Measurements from ENCODE around the gene PRDM13.
"Not testable (repeated sequence)": the region's sequence is repeated elsewhere in the genome, so short reads cannot be mapped to it uniquely, and the experiment has no call there.

The PRDM13 gene

DNA sequence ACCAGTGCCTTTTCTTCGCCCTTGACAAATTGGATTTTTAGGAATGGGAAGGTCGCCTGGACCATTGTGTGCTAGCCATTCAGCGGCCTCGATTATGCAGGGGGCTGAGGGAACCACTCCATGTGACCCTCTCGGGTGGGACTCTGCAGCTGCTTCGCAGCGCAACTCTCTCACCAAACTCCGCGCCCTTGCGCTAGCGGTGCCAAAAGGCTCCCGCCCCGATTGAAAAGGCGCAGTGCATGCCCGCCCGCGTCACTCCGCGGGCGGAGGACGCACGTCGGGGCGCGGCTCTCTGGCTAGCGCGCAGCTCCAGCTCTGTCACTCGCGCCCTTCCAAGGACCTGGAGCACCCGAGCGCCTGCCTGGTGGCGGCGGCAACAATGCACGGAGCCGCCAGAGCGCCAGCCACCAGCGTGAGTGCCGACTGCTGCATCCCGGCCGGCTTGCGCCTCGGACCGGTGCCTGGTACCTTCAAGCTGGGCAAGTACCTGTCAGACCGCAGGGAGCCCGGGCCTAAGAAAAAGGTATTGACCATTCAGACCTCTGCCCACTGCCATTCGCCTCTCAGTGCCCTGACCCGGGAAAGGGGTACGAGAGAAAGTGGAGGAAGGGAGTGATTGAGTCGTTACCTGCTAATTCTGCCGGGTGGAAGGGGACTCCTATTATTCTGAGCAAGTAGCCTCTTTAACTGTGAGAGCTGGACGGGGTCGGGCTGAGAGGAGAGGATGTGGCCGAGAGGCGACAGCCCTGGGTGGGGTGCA is at the start of gene PRDM13:
TSS of gene PRDM13 (plus strand) at position 178 of the 760 bp plus-strand sequence. CDS start at position 380, 202 bp downstream.
- DNase-seq (ENCODE audit: insufficient read length, low spot score) (no peak), FAIRE-seq (no peak)

DNA sequence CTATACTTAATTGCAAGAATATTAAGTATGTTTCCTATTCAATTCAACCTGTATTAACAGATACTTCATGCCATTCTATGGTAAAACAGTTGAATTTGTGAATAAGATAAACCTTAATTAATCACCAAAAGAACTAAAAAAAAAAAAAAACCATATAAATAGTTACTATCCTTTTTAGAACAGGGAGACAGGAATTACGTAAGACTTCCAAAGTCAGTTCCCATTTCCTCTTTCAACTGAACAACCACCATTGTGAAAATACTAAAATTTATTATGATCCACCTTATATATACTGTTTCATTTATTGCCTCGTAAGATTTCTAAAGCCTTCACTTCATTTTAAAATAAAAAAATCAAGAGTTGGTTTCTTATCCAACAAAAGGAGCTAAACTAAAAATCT is 47.6 kb upstream of the PRDM13 start:
- no peak for DNase-seq (ENCODE audit: insufficient read length, low spot score)
- FAIRE-seq = no peak

DNA sequence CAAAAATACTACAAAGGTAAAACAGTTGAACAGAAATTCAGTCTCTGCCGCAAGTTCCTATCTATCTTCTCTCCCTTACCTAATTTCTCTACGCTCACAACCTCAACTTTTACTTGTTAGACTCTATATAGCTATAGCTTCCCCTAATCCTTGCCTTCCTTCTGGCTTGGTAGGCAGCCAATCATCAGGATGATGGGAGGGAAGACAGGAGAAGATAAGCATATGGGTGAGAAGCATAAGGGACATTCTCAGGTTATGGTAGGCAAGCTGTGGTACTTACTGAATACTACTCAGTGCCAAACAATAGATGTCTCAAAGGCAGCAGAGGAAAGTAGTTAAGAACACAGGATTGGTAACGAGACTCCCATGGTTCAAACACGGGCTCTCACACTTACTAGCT is 46.0 kb upstream of the PRDM13 start:
- FAIRE-seq (no peak), DNase-seq (ENCODE audit: insufficient read length, low spot score) (no peak)

DNA sequence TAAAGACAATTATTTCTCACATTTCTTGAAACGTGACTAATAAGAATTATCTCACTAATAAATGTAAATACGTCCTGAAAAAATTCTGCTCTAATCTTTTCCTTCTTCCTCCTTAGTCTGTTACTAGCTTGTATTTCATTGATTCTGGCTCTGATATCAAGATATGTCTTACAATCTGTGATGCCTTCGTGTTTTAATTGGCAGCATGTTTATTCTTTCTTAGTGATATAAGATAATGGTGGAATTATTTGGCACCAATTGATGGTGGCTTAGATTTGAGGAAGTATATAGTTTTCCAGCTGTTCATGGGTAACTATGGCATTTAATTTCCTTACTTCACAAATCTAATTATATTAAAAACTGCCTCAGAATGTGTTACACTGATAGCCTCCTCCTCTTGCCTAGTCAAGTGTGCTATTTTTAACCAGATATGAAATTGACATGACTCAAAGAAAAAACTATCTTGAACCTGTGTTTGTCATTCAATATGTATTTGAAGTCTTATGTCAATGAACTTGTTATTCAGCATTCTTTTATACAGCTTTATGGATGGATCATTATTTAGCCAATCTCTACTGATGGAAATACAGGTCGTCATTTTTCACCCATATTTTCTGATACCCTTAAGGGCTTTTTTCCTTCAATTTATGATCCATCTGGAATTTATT is 43.4 kb upstream of the PRDM13 start:
- DNase-seq (ENCODE audit: insufficient read length, low spot score) = no peak
- FAIRE-seq = no peak

DNA sequence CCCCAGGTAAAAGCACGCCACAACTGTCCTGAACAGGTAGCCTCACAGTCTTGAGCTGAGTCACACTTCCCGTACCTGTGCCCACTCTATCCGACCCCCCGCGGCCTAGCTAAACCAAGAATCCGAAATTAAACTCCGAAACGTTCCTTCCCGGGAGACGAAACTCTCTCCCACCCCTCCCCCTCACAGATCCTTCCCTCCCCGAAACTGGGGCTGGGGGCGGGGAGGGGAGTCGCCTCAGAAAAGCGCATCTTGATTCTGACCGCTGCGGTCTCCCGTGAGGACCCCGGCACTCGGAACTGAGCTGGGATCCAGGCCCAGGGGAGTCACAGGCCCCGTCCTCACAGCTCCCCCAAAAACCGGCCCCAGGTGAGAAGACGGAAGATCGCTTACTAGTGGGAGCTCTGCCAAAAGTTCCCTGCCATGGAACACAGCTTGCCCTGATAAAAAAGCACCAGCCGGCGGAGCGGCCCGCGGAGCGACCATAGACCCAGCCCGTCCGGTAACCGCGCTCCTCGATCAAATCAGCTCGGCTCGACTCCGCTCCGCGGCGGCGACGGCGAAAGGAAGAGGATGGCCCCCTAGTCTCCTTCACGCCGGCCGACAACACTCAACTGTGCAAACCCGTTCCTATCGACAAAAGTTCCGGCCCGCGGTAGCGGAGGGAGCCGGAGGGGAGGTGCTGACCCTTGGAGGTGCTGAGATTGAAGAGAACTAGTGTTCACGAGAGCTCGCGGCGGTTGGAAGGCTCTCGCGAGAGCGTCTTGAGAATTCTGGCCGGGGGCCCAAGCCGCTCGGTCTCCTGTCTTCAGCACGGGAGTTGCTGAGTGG is 38.3 kb upstream of the PRDM13 start, which contains the start of gene CCNC:
TSS of gene CCNC (minus strand) at position 558 of the 831 bp plus-strand sequence. CDS start at position 425, 133 bp downstream.
- peak; percentile 91 for FAIRE-seq

DNA sequence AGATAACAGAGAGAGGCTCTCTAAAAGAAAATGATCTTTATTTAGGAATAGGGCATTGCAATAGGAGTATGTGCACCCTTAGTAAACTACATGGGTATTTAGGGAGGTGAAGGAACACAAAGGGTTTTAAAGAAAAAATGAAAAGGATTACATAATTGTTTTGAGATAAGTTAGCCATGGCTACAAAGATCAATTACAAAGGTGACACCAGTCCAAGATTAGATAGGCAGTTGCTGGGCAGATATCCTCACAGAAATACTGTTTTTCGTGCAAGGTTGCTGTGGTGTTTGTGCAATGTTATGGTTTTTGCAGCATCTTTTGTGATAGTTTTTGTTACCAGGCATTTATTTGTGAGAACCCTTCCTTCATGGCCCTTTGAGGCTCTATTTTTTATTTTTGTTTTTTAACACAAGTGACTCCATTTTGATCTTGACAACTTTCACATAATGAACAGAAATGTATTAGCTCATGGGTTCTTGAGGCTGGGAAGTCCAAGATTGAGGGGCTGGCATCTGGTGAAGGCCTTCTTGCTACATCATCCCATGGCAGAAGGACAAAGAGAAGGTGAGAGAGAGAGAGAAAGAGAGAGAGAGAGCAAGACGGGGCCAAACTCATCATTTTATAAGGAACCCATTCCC is 32.5 kb upstream of the PRDM13 start:
- DNase-seq (ENCODE audit: insufficient read length, low spot score) (no peak), FAIRE-seq (no peak)

More for the DNA sequence above, 38.3 kb upstream of the PRDM13 start, which contains the start of gene CCNC:
- peak; percentile 89 for DNase-seq (ENCODE audit: insufficient read length, low spot score)

DNA sequence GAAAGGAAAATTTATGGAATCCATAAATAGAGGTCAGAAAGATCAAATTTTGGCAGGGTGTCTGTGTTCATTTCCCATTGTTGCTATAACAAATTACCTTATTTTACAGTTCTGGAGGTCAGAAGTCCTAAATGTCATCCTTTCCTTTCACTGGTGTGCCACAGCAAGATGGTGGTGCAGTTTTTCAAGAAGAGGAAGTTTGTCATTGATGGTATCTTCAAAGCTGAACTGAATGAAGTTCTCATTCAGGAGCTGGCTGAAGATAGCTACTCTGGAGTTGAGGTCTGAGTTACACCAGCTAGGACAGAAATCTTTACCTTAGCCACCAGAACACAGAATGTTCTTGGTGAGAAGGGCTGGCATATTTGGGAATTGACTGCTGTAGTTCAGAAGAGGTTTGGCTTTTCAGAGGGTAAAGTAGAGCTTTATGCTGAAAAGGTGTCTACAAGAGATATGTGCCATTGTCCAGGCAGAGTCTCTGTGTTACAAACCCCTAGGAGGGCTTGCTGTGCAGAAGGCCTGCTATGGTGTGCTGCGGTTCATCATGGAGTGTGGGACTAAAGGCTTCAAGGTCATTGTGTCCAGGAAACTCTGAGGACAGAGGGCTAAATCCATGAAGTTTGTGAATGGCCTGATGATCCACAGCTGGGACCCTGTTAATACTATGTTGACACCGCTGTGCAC is 30.9 kb upstream of the PRDM13 start:
- DNase-seq (ENCODE audit: insufficient read length, low spot score) = no peak

DNA sequence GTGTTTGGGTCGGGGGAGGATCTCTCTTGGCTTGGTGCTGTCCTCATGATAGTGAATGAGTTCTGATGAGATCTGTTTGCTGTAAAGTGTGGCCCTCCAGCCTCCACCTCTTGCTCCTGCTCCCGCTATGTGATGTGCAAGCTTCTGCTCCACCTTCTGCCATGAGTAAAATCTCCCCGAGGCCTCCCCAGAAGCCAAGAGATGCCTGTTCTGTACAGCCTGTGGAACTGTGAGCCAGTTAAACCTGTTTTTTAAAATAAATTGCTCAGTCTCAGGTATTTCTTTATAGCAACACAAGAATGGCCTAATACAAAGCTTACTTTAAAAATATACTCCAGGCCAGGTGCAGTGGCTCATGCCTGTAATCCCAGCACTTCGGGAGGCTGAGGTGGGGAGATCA is 26.9 kb upstream of the PRDM13 start:
- DNase-seq (ENCODE audit: insufficient read length, low spot score) (no peak), FAIRE-seq (no peak)

More for the DNA sequence above, 30.9 kb upstream of the PRDM13 start:
- FAIRE-seq = no peak

DNA sequence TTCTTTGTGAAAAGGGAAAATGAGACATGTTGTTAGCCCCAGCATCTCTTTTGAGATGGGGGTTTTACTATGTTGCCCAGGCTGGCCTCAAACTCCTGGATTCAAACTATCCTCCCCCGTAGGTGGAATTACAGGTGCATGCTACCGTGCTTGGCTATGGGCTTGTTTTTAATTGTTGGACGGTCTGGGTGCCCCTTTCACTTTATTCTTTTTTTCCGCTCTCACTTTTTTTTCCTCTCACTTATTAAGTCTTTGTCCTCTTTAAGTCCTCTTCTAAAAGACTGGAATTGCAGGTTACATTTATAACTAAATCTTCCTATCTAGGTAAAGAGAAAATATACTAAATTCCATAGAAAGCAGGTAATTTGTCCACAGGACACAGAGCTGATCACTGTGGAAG is 18.8 kb upstream of the PRDM13 start:
- DNase-seq (ENCODE audit: insufficient read length, low spot score) = no peak
- no peak for FAIRE-seq

DNA sequence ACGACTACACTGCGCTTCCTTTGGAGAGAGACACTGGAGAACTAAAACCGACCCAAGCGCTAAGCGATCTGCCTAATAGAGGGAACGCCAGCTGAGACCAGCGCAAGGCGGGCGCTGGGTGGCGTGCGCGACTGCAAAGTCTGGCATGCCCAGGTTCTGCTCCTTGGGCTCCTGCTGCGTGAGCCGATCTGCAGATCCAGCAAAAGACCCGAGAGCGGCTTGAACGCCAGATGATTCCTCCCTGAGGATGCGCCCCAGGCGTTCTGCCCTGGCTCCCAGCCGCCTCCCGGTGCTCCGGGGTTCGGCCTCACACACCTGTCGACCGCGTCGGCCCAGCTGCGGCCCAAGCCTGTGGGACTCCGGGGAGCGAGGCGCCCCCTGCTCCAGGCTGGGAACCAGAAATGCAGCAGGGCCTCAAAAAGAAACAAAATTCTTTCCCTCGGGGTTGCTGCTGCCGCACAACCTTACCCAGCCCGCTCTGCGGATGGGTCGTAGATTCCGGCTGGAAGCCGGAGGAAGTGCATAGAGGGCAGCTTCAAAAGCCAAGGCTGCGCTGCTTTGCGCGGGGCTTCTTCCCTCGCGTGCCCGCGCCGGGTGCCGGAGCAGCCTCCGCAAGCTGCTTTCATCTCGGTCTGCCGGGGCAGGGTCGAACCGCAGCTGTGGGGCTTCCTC is 17.9 kb upstream of the PRDM13 start:
- FAIRE-seq (no peak), DNase-seq (ENCODE audit: insufficient read length, low spot score) (peak; percentile 45)

DNA sequence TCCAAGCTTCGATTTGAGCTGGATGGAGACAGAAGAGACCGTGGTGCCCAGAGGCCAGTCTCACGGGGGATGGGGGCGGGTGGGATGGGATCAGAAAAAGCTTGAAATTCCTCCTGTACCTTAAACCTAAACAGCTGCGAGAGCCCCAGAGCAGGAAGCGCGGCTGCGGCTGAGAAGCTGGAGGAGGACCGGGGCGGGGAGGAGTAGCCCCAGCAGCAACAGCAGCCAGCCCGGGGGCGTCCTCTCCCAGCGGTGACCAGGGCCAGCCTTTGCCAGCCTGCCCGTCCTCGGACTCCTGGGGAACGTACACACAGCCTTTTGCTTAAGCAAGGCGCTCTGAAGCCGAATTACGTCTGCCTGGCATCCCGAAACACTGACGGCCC is 17.4 kb upstream of the PRDM13 start:
- FAIRE-seq = no peak
- DNase-seq (ENCODE audit: insufficient read length, low spot score) = peak; percentile 27

DNA sequence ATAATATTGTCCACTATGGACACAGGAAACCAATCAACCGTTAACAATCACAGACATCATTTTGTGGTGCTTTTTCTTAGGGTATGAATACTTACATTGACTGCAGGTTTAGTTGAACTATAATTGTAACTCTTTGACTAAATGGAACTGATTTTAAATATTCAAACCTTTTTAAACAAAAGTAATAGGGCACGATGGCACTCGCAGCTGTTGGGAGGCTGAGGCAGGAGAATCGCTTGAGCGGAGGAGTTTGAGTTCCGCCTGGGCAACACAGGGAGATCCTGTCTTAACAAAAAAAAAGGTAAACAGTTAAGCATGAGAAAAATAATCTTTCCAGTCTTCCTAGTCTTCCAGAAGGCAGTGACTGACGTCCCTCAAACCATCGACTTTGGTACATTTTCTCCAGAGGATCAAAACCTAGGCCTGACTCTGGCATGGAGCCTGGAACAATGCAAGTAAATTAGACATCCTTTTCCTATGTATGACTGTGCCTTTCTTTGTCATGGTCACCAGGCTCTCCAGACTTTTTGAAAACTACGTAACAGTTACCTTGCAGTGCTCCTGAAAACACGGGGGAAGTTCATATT is 16.6 kb upstream of the PRDM13 start:
- FAIRE-seq (no peak), DNase-seq (ENCODE audit: insufficient read length, low spot score) (no peak)

DNA sequence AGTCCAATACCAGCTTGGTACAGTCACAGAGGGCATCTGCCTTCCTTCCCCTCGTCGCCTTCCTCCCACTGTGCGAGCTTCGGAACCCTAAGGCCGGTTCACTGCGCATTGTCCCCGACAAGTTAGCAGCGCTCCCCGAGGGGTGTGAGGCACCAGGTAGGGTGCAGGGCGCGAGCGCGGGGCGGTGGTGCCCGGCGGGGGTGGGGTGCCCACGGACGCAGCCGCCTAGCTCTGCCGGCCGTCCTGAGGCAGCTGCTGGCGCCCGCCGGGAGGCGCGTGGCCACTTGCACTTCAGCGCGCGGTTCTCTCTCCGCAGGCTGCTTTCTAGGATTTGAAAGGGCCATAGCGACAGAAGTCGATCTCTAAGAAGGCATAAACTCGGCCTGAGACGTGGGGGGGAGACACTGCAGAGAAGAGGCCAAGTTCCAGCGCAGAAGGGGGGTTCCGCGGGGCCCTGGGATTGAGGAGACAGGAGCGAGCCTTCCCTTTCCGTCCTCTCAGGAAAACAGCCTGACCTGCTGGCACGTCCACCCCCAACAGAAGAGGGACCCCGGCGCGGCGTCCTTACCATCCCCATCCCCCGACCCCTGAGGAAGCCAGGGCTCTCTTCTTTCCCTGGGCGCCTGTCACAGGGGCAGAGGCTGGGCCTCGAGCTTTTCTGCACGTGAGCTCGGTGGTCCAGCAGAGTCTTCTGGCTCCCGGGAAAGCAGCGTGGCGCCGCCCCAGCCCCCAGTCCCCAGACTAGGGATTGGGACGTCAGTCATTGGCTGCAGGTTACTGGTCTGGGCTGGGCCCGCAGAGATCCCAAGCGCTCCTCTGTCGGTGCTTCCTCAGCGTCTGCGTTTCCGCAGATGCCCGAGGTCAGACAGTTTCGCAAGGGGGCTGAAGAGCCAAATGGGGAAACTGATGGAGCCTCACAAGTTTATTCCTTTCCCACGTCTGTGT is 15.6 kb upstream of the PRDM13 start:
- no peak for FAIRE-seq
- no peak for DNase-seq (ENCODE audit: insufficient read length, low spot score)

DNA sequence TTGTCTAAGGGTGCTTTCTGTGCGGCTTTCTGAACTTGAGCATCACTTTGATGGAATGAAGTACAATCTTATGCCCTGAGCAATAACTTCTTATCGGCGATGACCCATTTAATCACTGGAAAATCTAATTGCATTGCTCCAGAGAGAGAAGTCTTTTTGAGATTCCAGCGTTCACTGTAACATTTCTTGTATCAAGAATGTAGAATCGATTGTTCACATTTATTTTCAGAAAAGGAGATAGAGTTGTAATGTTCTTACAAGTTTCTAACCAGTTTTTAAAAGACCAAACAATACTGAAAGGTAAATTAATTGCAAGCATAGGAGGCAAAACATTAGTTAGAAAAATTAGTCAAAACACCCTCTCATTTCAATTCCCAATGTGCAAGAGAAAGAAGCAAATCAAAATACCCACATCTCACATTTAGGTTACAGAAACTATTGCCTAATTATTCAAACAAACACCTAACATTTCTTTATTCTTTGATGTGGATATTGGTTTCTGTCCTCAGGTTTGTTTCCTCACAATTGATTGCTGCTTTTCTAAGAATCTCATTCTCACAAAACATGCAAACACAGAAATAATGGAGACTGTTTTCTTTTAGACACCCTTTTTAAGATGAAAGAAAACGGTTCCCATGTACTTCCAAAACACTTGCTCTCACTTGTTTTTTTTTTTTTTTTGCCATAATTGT is 14.8 kb upstream of the PRDM13 start:
- no peak for FAIRE-seq
- DNase-seq (ENCODE audit: insufficient read length, low spot score) = no peak

DNA sequence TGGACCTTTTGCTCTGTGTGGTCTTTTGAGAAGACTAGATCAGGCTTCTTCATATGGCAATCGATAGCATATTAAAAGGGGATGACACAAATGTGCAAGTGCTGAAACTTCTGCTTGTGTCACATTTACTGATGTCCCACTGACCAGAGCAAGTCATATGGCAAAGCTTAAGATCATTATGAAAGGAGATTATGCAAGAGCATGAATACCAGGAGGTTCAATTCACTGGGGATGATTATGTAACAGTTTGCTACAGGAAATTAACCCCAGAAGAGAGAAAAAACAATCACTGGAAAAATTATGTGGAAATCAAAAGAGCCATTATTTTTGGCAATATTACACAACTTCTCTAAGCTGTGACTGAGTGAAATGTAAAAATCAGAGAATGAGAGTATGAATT is 13.7 kb upstream of the PRDM13 start:
- DNase-seq (ENCODE audit: insufficient read length, low spot score) (no peak), FAIRE-seq (no peak)

DNA sequence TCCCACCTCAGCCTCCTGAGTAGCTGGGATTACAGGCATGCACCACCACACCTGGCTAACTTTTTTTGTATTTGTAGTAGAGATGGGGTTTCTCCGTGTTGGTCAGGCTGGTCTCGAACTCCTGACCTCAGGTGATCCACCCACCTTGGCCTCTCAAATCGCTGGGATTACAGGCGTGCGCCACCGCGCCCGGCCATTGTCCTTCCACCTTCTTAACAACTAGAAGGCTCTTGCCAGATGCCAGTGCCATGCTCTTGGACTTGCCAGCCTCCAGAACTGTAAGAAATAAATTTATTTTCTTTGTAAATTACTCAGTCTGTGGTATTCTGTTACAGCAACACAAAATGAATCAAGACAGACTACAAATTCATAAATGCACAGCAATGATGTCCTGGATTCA is 11.9 kb upstream of the PRDM13 start:
- not testable (repeated sequence) for DNase-seq (ENCODE audit: insufficient read length, low spot score); FAIRE-seq
